ENCODE results near the gene COBL. TPM values are rescaled to one million over a fixed set of nuclear protein-coding genes. Genes with fewer than 3 reads are reported as not detected.

COBL gene
- total and polyA plus RNA-seq, 10 of the 15 experiments (the other 5 are each of a cell fraction or from before 2014, with no cell fraction given) = 0.21 TPM; not detected in 9

DNA sequence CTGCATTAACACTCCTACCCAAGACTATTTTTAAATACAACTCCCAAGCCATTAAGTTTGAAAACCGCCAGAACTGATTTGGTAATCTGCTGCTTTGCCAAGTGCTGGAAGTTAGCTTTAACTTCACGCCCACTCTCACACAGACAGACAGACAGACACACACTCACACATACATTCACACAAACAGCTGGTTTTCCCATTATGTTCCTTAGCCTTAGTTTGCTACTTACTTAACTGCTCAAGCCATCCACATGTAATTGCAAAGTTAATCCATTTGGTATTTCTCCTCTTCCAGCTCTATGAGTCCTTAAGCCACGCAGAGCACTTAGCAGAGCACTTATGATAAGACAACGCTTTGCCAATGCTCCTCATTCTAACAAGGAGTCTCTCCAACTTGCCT lies 8.3 kb downstream of the COBL start:
- DNase-seq (ENCODE audit: low read depth, low spot score) (no peak), ATAC-seq (no peak), FAIRE-seq (no peak)
- in situ Hi-C loops (cut with MboI) (no loop called here), intact Hi-C loops (cut with micrococcal nuclease; ENCODE audit: unreplicated experiment) (no loop called here)
- TF ChIP-seq ZBED1 (IDR thresholded peaks at IDR 0.05; ENCODE audit: borderline replicate concordance) (no peak), ZNF207 (IDR thresholded peaks at IDR 0.05; ENCODE audit: borderline replicate concordance) (no peak), SMARCA5 (IDR thresholded peaks at IDR 0.05) (no peak)
- TF ChIP-seq, protein P1, sequence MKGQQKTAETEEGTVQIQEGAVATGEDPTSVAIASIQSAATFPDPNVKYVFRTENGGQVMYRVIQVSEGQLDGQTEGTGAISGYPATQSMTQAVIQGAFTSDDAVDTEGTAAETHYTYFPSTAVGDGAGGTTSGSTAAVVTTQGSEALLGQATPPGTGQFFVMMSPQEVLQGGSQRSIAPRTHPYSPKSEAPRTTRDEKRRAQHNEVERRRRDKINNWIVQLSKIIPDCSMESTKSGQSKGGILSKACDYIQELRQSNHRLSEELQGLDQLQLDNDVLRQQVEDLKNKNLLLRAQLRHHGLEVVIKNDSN (IDR thresholded peaks at IDR 0.05; ENCODE audit: borderline replicate concordance, extremely low read length, insufficient read depth, low read depth, low read length) = no peak
- Histone ChIP-seq H3K9me3 (replicated peaks; ENCODE audit: control insufficient read depth, insufficient read depth, low read length) (no peaks in the 10 kb centered on the region), H3K4me1 (ENCODE audit: control insufficient read depth, insufficient read depth, low read length) (no peaks in the 10 kb centered on the region), H3K36me3 (ENCODE audit: control insufficient read depth in 2 of 2, insufficient read depth in 2 of 2, low read length in 1 of 2) (no peaks in the 10 kb centered on the region), H3K4me3 (no peak overlapping the region), H4K20me1 (ENCODE audit: control insufficient read depth, insufficient read depth) (no peaks in the 10 kb centered on the region), H3K27me3 (replicated peaks in 1 of 2; ENCODE audit: control insufficient read depth in 2 of 2, insufficient read depth in 2 of 2, low read length in 1 of 2) (no peaks in the 10 kb centered on the region), H3K4me2 (ENCODE audit: control insufficient read depth, insufficient read depth) (no peak overlapping the region), H3K27ac (ENCODE audit: control insufficient read depth, insufficient read depth) (no peak overlapping the region), H2AFZ (ENCODE audit: control insufficient read depth, low read depth, low read length) (no peak overlapping the region), H3K9ac (ENCODE audit: control insufficient read depth, insufficient read depth, low read length) (no peak overlapping the region), H3K79me2 (ENCODE audit: control insufficient read depth, insufficient read depth, low read length) (no peaks in the 10 kb centered on the region)
- no TSS peak for BruUV-seq (replicated peaks)
- ChIA-PET SMC1A (ENCODE audit: uncharacterized antibody, unreplicated experiment) (no interaction called here), RAD21 (ENCODE audit: unreplicated experiment) (no interaction called here), POLR2A (no interaction called here), CTCF (no interaction called here)
- WGBS (ENCODE audit: insufficient coverage, insufficient replicate concordance, low lambda C conversion rate, missing lambda C conversion rate) = 20% methylated on average over 4 of the region's 4 CpGs

DNA sequence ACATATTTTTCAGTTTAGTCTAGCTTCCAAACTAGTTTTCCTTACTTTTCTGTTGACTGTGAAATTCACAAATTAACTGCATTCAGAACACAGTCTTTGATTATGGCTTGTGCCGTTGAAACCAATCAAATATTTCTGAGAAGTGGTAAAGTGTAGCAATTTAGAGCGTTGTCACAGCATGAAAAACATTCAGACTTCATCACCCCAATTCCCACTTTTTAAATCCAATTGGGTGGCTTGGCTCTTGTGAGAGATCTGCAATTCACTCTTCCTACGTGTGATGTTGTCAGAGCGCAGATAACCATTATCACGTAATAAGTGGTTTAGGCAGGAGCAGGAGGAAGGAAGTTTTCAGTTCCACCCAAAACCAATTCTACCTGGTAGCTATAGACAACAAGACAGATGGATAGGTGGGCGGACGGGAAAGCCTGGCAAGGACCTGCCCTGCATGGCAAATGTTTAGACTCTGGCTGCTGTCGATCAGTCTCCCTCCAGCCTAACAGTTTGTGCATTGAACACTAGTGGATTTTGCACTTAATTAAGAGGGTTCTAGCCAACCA lies 8.9 kb downstream of the COBL start:
- H3K27ac ChIP-seq (ENCODE audit: control insufficient read depth, insufficient read depth) = no peak overlapping the region
- no peaks in the 10 kb centered on the region for H3K4me1 ChIP-seq (ENCODE audit: control insufficient read depth, insufficient read depth, low read length)
- no peaks in the 10 kb centered on the region for H3K36me3 ChIP-seq (ENCODE audit: control insufficient read depth in 2 of 2, insufficient read depth in 2 of 2, low read length in 1 of 2)
- ChIA-PET SMC1A (ENCODE audit: uncharacterized antibody, unreplicated experiment) (interaction anchor here (0.6 kb wide), 1 partner anchor 300 kb away, joined by 3 read pairs; no protein-coding TSS in a partner anchor), CTCF (no interaction called here), POLR2A (no interaction called here), RAD21 (ENCODE audit: unreplicated experiment) (no interaction called here)
- H3K27me3 ChIP-seq (replicated peaks in 1 of 2; ENCODE audit: control insufficient read depth in 2 of 2, insufficient read depth in 2 of 2, low read length in 1 of 2) = no peaks in the 10 kb centered on the region
- no peaks in the 10 kb centered on the region for H4K20me1 ChIP-seq (ENCODE audit: control insufficient read depth, insufficient read depth)
- no peak overlapping the region for H3K4me2 ChIP-seq (ENCODE audit: control insufficient read depth, insufficient read depth)
- BruUV-seq (replicated peaks) = no TSS peak
- intact Hi-C loops (cut with micrococcal nuclease; ENCODE audit: unreplicated experiment) (no loop called here), in situ Hi-C loops (cut with MboI) (no loop called here)
- no peak for ATAC-seq
- H3K9me3 ChIP-seq (replicated peaks; ENCODE audit: control insufficient read depth, insufficient read depth, low read length) = no peaks in the 10 kb centered on the region
- H3K4me3 ChIP-seq = no peak overlapping the region
- no peak for FAIRE-seq
- WGBS (ENCODE audit: insufficient coverage, insufficient replicate concordance, low lambda C conversion rate, missing lambda C conversion rate) = 45% methylated on average over 8 of the region's 8 CpGs
- H3K9ac ChIP-seq (ENCODE audit: control insufficient read depth, insufficient read depth, low read length) = no peak overlapping the region
- no peak for DNase-seq (ENCODE audit: low read depth, low spot score)
- H2AFZ ChIP-seq (ENCODE audit: control insufficient read depth, low read depth, low read length) = no peak overlapping the region
- no peaks in the 10 kb centered on the region for H3K79me2 ChIP-seq (ENCODE audit: control insufficient read depth, insufficient read depth, low read length)
- TF ChIP-seq CBX5 (IDR thresholded peaks at IDR 0.05; ENCODE audit: low read depth) (no peak), MYB (IDR thresholded peaks at IDR 0.05; ENCODE audit: borderline replicate concordance, low read depth, low read length) (no peak), MEF2B (IDR thresholded peaks at IDR 0.05; ENCODE audit: partially characterized antibody, poor library complexity, severe bottlenecking) (no peak), STAT3 (IDR thresholded peaks at IDR 0.05; ENCODE audit: low read depth, low read length) (no peak), MXI1 (IDR thresholded peaks at IDR 0.05; ENCODE audit: low read depth, low read length) (no peak), NR2C1 (IDR thresholded peaks at IDR 0.05) (no peak), NFXL1 (IDR thresholded peaks at IDR 0.05; ENCODE audit: borderline replicate concordance) (no peak), TCF7 (IDR thresholded peaks at IDR 0.05; ENCODE audit: borderline replicate concordance) (no peak)
- TF ChIP-seq, protein P2, sequence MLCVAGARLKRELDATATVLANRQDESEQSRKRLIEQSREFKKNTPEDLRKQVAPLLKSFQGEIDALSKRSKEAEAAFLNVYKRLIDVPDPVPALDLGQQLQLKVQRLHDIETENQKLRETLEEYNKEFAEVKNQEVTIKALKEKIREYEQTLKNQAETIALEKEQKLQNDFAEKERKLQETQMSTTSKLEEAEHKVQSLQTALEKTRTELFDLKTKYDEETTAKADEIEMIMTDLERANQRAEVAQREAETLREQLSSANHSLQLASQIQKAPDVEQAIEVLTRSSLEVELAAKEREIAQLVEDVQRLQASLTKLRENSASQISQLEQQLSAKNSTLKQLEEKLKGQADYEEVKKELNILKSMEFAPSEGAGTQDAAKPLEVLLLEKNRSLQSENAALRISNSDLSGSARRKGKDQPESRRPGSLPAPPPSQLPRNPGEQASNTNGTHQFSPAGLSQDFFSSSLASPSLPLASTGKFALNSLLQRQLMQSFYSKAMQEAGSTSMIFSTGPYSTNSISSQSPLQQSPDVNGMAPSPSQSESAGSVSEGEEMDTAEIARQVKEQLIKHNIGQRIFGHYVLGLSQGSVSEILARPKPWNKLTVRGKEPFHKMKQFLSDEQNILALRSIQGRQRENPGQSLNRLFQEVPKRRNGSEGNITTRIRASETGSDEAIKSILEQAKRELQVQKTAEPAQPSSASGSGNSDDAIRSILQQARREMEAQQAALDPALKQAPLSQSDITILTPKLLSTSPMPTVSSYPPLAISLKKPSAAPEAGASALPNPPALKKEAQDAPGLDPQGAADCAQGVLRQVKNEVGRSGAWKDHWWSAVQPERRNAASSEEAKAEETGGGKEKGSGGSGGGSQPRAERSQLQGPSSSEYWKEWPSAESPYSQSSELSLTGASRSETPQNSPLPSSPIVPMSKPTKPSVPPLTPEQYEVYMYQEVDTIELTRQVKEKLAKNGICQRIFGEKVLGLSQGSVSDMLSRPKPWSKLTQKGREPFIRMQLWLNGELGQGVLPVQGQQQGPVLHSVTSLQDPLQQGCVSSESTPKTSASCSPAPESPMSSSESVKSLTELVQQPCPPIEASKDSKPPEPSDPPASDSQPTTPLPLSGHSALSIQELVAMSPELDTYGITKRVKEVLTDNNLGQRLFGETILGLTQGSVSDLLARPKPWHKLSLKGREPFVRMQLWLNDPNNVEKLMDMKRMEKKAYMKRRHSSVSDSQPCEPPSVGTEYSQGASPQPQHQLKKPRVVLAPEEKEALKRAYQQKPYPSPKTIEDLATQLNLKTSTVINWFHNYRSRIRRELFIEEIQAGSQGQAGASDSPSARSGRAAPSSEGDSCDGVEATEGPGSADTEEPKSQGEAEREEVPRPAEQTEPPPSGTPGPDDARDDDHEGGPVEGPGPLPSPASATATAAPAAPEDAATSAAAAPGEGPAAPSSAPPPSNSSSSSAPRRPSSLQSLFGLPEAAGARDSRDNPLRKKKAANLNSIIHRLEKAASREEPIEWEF (IDR thresholded peaks at IDR 0.05; ENCODE audit: insufficient replicate concordance, low read depth, low read length) = no peak

All from GM12878 (cell line).